ENCODE measurements around the gene CHMP4B. TPM values are rescaled to one million over a fixed set of nuclear protein-coding genes. Genes with fewer than 3 reads are reported as not detected.

The CHMP4B gene
- polyA plus RNA-seq, 4 donors = 112 to 218 (median 173) TPM

GRCh38 chr20:33825340-33826269, 14.5 kb downstream of the CHMP4B start:
- WGBS, 3 donors = 47 to 73% (median 53%) methylated on average over 3 of the region's 3 CpGs
- peak; percentile 82 to 92 for DNase-seq
- Histone ChIP-seq H3K36me3 (ENCODE audit: control insufficient read depth in 3 of 3, insufficient read depth in 2 of 3, low read depth in 1 of 3, low read length in 3 of 3) (peaks cover 0 to 16% (median 0%) of the 10 kb centered on the region in 3 donors), H3K4me1 (ENCODE audit: control insufficient read depth in 3 of 3, insufficient read depth in 2 of 3, low read depth in 1 of 3, low read length in 2 of 3) (peaks cover 35 to 65% (median 35%) of the 10 kb centered on the region in 3 donors), H3K4me3 (ENCODE audit: low read depth in 1 of 3, low read length in 3 of 3) (no peak overlapping the region), H3K27me3 (ENCODE audit: control insufficient read depth in 3 of 3, insufficient read depth in 3 of 3, low read length in 3 of 3) (no peaks in the 10 kb centered on the region), H3K27ac (ENCODE audit: low read depth in 1 of 3, low read length in 2 of 3) (peak overlapping the region; percentile 35 to 83 (median 61)), H3K9me3 (ENCODE audit: control insufficient read depth in 2 of 2, insufficient read depth in 1 of 2, low read depth in 1 of 2, low read length in 1 of 2) (no peaks in the 10 kb centered on the region)
- no peak for FAIRE-seq

DNA sequence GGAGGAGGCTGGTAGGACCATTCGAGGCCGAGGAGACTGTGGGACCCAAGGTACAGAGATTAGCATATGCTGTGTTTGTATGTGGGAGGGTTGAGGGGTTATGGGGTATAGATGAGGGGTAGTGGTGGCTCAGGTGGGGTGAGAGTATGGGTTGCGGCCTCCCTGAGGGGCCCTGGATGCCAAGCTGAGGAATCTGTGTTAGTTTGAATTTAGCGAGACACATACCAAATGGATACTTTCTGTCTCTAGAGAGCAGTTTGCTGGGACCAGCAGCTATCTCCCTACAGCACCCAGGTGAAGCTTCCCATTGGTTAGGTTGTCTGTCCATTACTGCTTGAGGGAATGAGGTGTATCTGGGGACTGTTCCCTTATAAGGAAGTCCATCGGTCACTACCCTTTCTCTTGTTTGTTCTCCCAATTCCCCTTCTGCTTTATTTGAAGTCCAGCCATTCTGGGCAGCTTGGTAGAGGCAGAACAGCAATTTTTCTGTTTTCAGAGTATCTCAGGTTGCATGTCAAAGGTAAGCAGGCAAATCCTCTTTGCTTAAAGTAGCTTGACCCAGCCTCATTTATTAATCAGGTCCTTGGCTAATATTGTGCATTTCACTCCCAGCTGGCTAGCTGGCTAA, 15.2 kb downstream of the CHMP4B start:
- Histone ChIP-seq H3K27ac (ENCODE audit: low read depth in 1 of 3, low read length in 2 of 3) (peak overlapping the region; percentile 35 to 83 (median 61)), H3K27me3 (ENCODE audit: control insufficient read depth in 3 of 3, insufficient read depth in 3 of 3, low read length in 3 of 3) (no peaks in the 10 kb centered on the region), H3K36me3 (ENCODE audit: control insufficient read depth in 3 of 3, insufficient read depth in 2 of 3, low read depth in 1 of 3, low read length in 3 of 3) (peaks cover 0 to 22% (median 0%) of the 10 kb centered on the region in 3 donors), H3K9me3 (ENCODE audit: control insufficient read depth in 2 of 2, insufficient read depth in 1 of 2, low read depth in 1 of 2, low read length in 1 of 2) (no peaks in the 10 kb centered on the region), H3K4me1 (ENCODE audit: control insufficient read depth in 3 of 3, insufficient read depth in 2 of 3, low read depth in 1 of 3, low read length in 2 of 3) (peaks cover 33 to 68% (median 35%) of the 10 kb centered on the region in 3 donors), H3K4me3 (ENCODE audit: low read depth in 1 of 3, low read length in 3 of 3) (no peak overlapping the region)
- WGBS, 3 donors = 63 to 81% (median 71%) methylated on average over 5 of the region's 5 CpGs
- FAIRE-seq (no peak), DNase-seq (peak in 1 of 2 donors; percentile 63)

GRCh38 chr20:33827109-33827508, 16.0 kb downstream of the CHMP4B start:
- Histone ChIP-seq H3K27ac (ENCODE audit: low read depth in 1 of 3, low read length in 2 of 3) (peak overlapping the region in 2 of 3 donors; percentile 37 to 83), H3K36me3 (ENCODE audit: control insufficient read depth in 3 of 3, insufficient read depth in 2 of 3, low read depth in 1 of 3, low read length in 3 of 3) (peaks cover 0 to 23% (median 0%) of the 10 kb centered on the region in 3 donors), H3K27me3 (ENCODE audit: control insufficient read depth in 3 of 3, insufficient read depth in 3 of 3, low read length in 3 of 3) (no peaks in the 10 kb centered on the region), H3K4me3 (ENCODE audit: low read depth in 1 of 3, low read length in 3 of 3) (no peak overlapping the region), H3K9me3 (ENCODE audit: control insufficient read depth in 2 of 2, insufficient read depth in 1 of 2, low read depth in 1 of 2, low read length in 1 of 2) (no peaks in the 10 kb centered on the region), H3K4me1 (ENCODE audit: control insufficient read depth in 3 of 3, insufficient read depth in 2 of 3, low read depth in 1 of 3, low read length in 2 of 3) (peaks cover 36 to 76% (median 39%) of the 10 kb centered on the region in 3 donors)
- FAIRE-seq = no peak
- DNase-seq = no peak
- WGBS, 3 donors = 53 to 75% (median 54%) methylated on average over 2 of the region's 2 CpGs

DNA sequence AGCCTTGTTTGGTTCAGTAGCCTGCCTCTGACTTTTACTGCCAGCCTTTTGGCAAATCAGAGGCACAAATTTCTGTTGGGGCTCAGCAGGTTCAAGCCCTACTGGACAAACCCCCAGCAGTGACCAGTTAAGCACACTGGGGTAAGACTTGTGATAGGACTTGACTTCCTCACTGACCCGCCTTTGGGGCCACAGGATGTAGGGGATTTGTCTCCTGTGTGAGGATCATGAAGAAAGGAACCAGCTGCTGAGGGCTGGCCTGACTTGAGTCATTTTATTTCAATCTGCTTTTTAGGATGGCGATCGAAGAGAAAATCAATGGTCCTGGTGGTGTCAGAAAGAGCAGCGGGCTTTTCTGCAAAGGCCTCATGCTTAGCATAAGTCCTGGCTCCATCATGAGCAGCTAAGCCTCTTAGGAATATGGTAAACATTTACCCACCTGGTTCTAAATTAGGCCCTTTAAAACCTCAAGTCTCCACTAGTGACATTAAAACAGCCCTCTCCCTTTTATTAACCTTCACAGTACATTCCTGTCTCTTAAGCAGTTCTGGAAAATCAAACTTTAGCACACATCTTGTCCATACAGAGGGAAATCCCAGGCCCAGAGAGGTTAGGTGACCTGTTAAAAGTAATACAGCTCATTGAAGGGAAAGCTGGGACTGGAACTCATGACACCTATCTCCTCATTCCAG, 16.6 kb downstream of the CHMP4B start:
- Histone ChIP-seq H3K27ac (ENCODE audit: low read depth in 1 of 3, low read length in 2 of 3) (peak overlapping the region in 1 of 3 donors; percentile 0), H3K9me3 (ENCODE audit: control insufficient read depth in 2 of 2, insufficient read depth in 1 of 2, low read depth in 1 of 2, low read length in 1 of 2) (no peaks in the 10 kb centered on the region), H3K36me3 (ENCODE audit: control insufficient read depth in 3 of 3, insufficient read depth in 2 of 3, low read depth in 1 of 3, low read length in 3 of 3) (peaks cover 0 to 20% (median 0%) of the 10 kb centered on the region in 3 donors), H3K4me1 (ENCODE audit: control insufficient read depth in 3 of 3, insufficient read depth in 2 of 3, low read depth in 1 of 3, low read length in 2 of 3) (peaks cover 36 to 82% (median 39%) of the 10 kb centered on the region in 3 donors), H3K27me3 (ENCODE audit: control insufficient read depth in 3 of 3, insufficient read depth in 3 of 3, low read length in 3 of 3) (no peaks in the 10 kb centered on the region), H3K4me3 (ENCODE audit: low read depth in 1 of 3, low read length in 3 of 3) (no peak overlapping the region)
- DNase-seq = no peak
- 75 to 94% (median 84%) methylated on average over 4 of the region's 4 CpGs for WGBS, 3 donors
- FAIRE-seq = no peak

DNA sequence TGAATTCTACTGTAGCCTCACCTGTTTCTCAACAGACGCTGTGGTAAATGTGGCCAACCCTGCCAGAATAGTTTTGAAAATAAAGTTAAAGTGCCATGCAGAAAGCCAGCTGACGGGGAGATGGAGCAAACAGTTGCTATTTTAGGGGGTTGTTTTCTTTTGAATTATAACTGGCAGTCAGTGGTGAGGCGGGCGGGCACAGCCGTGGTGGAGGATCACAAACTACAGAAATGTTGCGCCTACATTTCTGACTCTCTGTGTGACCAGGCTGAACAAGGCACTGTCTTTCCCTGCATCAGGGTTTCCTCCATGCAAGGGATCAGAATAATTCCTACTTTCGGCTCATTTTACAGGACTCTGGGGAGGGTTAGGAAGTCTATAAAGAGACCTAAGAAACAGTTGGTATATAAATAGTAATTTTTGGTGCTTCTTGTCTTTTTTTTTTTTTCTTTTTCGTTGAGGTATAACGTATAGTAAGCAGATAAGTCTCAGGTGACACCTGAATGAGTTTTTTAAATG, 17.2 kb downstream of the CHMP4B start:
- peaks cover 0 to 18% (median 0%) of the 10 kb centered on the region in 3 donors for H3K36me3 ChIP-seq (ENCODE audit: control insufficient read depth in 3 of 3, insufficient read depth in 2 of 3, low read depth in 1 of 3, low read length in 3 of 3)
- WGBS, 3 donors = 65 to 75% (median 67%) methylated on average over 9 of the region's 9 CpGs
- peak overlapping the region in 2 of 3 donors; percentile 0 to 39 for H3K27ac ChIP-seq (ENCODE audit: low read depth in 1 of 3, low read length in 2 of 3)
- peaks cover 40 to 88% (median 41%) of the 10 kb centered on the region in 3 donors for H3K4me1 ChIP-seq (ENCODE audit: control insufficient read depth in 3 of 3, insufficient read depth in 2 of 3, low read depth in 1 of 3, low read length in 2 of 3)
- FAIRE-seq (no peak), DNase-seq (no peak)
- no peaks in the 10 kb centered on the region for H3K27me3 ChIP-seq (ENCODE audit: control insufficient read depth in 3 of 3, insufficient read depth in 3 of 3, low read length in 3 of 3)
- H3K9me3 ChIP-seq (ENCODE audit: control insufficient read depth in 2 of 2, insufficient read depth in 1 of 2, low read depth in 1 of 2, low read length in 1 of 2) = no peaks in the 10 kb centered on the region
- H3K4me3 ChIP-seq (ENCODE audit: low read depth in 1 of 3, low read length in 3 of 3) = no peak overlapping the region

GRCh38 chr20:33828967-33829560, 17.9 kb downstream of the CHMP4B start:
- Histone ChIP-seq H3K27me3 (ENCODE audit: control insufficient read depth in 3 of 3, insufficient read depth in 3 of 3, low read length in 3 of 3) (no peaks in the 10 kb centered on the region), H3K4me1 (ENCODE audit: control insufficient read depth in 3 of 3, insufficient read depth in 2 of 3, low read depth in 1 of 3, low read length in 2 of 3) (peaks cover 43 to 90% (median 43%) of the 10 kb centered on the region in 3 donors), H3K9me3 (ENCODE audit: control insufficient read depth in 2 of 2, insufficient read depth in 1 of 2, low read depth in 1 of 2, low read length in 1 of 2) (no peaks in the 10 kb centered on the region), H3K4me3 (ENCODE audit: low read depth in 1 of 3, low read length in 3 of 3) (no peak overlapping the region), H3K36me3 (ENCODE audit: control insufficient read depth in 3 of 3, insufficient read depth in 2 of 3, low read depth in 1 of 3, low read length in 3 of 3) (peaks cover 0 to 13% (median 0%) of the 10 kb centered on the region in 3 donors), H3K27ac (ENCODE audit: low read depth in 1 of 3, low read length in 2 of 3) (peak overlapping the region in 2 of 3 donors; percentile 22 to 39)
- 55 to 76% (median 70%) methylated on average over 3 of the region's 3 CpGs for WGBS, 3 donors
- DNase-seq = peak in 1 of 2 donors; percentile 45
- FAIRE-seq = no peak

GRCh38 chr20:33829636-33830035, 18.5 kb downstream of the CHMP4B start:
- Histone ChIP-seq H3K27ac (ENCODE audit: low read depth in 1 of 3, low read length in 2 of 3) (peak overlapping the region in 2 of 3 donors; percentile 33 to 43), H3K9me3 (ENCODE audit: control insufficient read depth in 2 of 2, insufficient read depth in 1 of 2, low read depth in 1 of 2, low read length in 1 of 2) (no peaks in the 10 kb centered on the region)
- WGBS, 3 donors = 68 to 71% (median 70%) methylated on average over 3 of the region's 3 CpGs

More at GRCh38 chr20:33829636-33830035, 18.5 kb downstream of the CHMP4B start:
- H3K36me3 ChIP-seq (ENCODE audit: control insufficient read depth in 3 of 3, insufficient read depth in 2 of 3, low read depth in 1 of 3, low read length in 3 of 3) = peaks cover 0 to 11% (median 0%) of the 10 kb centered on the region in 3 donors
- FAIRE-seq (no peak), DNase-seq (no peak)
- no peak overlapping the region for H3K4me3 ChIP-seq (ENCODE audit: low read depth in 1 of 3, low read length in 3 of 3)
- H3K4me1 ChIP-seq (ENCODE audit: control insufficient read depth in 3 of 3, insufficient read depth in 2 of 3, low read depth in 1 of 3, low read length in 2 of 3) = peaks cover 40 to 84% (median 42%) of the 10 kb centered on the region in 3 donors
- no peaks in the 10 kb centered on the region for H3K27me3 ChIP-seq (ENCODE audit: control insufficient read depth in 3 of 3, insufficient read depth in 3 of 3, low read length in 3 of 3)

Data from small intestine (tissue), 7 donors.